Testis (tissue), 2 donors: ENCODE measurements around the gene TBC1D9.

Experiments used
- CTCF ChIP-seq, 3 experiments: fragments of 450-650 bp in 2 of 3; fragments of 200-600 bp in 1 of 3; sonication (generic) in 1 of 3; IDR thresholded peaks; one replicate each; pipeline ENCODE4 v1.5.1; 2016 to 2019; ENCODE audit warnings: antibody characterized with exemption in 3 of 3, mild to moderate bottlenecking in 2 of 3, moderate library complexity in 1 of 3
- POLR2A ChIP-seq: fragments of 450-650 bp; IDR thresholded peaks from one replicate; pipeline ENCODE4 v1.6.1; 2017; ENCODE audit warnings: antibody characterized with exemption, mild to moderate bottlenecking, moderate library complexity

DNA sequence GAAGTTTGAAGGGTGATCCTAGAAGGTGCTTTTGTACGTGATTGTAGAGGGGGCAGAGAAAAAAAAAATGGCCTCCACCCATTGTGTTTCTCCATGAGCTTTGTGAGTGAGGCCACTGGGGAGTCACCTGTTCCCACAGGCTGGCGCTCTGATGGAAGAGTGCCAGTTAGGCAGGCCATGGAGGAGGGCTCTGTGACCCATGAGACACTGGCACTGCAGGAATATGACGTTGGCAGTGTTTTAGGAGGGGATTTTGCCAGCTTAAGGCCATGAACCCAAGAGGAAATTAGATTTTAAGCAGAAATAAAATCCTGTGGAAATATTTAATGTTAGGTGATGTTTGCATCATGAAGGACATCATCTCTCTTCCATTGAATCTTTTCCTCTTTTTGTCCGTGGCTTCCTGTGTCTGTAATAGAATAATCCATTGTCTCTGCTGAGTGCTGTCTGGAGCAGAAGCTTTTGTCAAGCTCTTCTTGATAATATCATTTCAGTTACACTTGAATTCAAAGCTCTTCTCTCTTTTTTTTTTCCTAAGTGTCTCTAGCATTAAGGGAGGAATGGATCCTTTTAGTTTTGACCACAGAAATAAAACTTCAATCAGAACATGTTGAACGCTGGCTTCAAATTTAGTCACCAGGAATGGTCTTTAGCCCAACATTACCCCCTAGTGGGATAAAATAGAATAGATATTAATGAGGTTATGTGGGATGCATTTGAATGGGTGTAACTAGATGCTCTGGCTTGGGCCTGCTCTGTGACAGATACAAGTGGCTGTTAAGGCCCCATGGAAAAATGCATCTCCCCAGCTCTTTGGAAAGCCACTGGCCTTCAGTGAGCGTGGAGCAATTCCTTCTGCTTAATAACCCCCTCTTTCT, 146.4 kb downstream of the TBC1D9 start:
- TF ChIP-seq CTCF (IDR thresholded peaks at IDR 0.05): peak; percentile 24 to 58 (median 45)
- no peak for TF ChIP-seq POLR2A
